Gastroesophageal sphincter (tissue), 3 donors: Measurements from ENCODE around the gene EVI2A.

Source experiments
- EP300 ChIP-seq: sonication (generic); formaldehyde crosslinking; IDR thresholded peaks from one replicate; pipeline ENCODE4 v1.6.1; 2017; ENCODE audit warnings: antibody characterized with exemption, mild to moderate bottlenecking
- POLR2A ChIP-seq, 2 donors: fragments of 450-650 bp; IDR thresholded peaks; one replicate each; pipeline ENCODE4 v1.6.1; 2017; ENCODE audit warnings: antibody characterized with exemption in 2 of 2, mild to moderate bottlenecking in 2 of 2, moderate library complexity in 1 of 2
- POLR2AphosphoS5 ChIP-seq: sonication (generic); formaldehyde crosslinking; IDR thresholded peaks from one replicate; pipeline ENCODE4 v1.6.1; 2017; ENCODE audit warnings: antibody characterized with exemption
- TF ChIP-seq, protein P1 (sequence below), 4 experiments: fragments of 200-600 bp in 2 of 4; fragments of 450-650 bp in 2 of 4; sonication (generic) in 1 of 4; IDR thresholded peaks; one replicate each; pipeline ENCODE4 v1.5.1; 2017 to 2019; ENCODE audit warnings: antibody characterized with exemption in 4 of 4, mild to moderate bottlenecking in 2 of 4, moderate library complexity in 2 of 4

GRCh38 chr17:31310886-31311285, 10.5 kb downstream of the EVI2A start:
- TF ChIP-seq, protein P1, sequence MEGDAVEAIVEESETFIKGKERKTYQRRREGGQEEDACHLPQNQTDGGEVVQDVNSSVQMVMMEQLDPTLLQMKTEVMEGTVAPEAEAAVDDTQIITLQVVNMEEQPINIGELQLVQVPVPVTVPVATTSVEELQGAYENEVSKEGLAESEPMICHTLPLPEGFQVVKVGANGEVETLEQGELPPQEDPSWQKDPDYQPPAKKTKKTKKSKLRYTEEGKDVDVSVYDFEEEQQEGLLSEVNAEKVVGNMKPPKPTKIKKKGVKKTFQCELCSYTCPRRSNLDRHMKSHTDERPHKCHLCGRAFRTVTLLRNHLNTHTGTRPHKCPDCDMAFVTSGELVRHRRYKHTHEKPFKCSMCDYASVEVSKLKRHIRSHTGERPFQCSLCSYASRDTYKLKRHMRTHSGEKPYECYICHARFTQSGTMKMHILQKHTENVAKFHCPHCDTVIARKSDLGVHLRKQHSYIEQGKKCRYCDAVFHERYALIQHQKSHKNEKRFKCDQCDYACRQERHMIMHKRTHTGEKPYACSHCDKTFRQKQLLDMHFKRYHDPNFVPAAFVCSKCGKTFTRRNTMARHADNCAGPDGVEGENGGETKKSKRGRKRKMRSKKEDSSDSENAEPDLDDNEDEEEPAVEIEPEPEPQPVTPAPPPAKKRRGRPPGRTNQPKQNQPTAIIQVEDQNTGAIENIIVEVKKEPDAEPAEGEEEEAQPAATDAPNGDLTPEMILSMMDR (IDR thresholded peaks at IDR 0.05), result no peak
- TF ChIP-seq POLR2A (IDR thresholded peaks at IDR 0.05) (no peak), POLR2AphosphoS5 (no peak), EP300 (no peak)
